Adipocyte (in vitro differentiated cells): ENCODE measurements around the gene GPR39.
"Not testable (repeated sequence)": the region's sequence is repeated elsewhere in the genome, so short reads cannot be mapped to it uniquely, and the experiment has no call there.

Experiments
- DNase-seq: peaks from one replicate; pipeline ENCODE4 v3.0.0-alpha.2; 2015; ENCODE audit warnings: low read depth
- H3K27me3 ChIP-seq: replicated peaks from 2 replicates; pipeline ENCODE4 v1.7.0; 2013; ENCODE audit warnings: mild to moderate bottlenecking, low read length, moderate library complexity; ENCODE audit not compliant: control insufficient read depth, insufficient read depth
- H3K36me3 ChIP-seq: 2 replicates; pipeline ENCODE4 v1.7.0; 2013; ENCODE audit warnings: low read length, mild to moderate bottlenecking, moderate library complexity; ENCODE audit not compliant: control insufficient read depth, insufficient read depth, severe bottlenecking
- H3K4me1 ChIP-seq: 2 replicates; pipeline ENCODE4 v1.7.0; 2013; ENCODE audit warnings: mild to moderate bottlenecking, low read length, moderate library complexity; ENCODE audit not compliant: control insufficient read depth, insufficient read depth
- H3K4me3 ChIP-seq: 2 replicates; pipeline ENCODE4 v1.7.0; 2013; ENCODE audit warnings: mild to moderate bottlenecking, low read length, moderate library complexity
- H3K9ac ChIP-seq: 2 replicates; pipeline ENCODE4 v1.7.0; 2013; ENCODE audit warnings: mild to moderate bottlenecking, low read length, moderate library complexity
- H3K9me3 ChIP-seq: 2 replicates; pipeline ENCODE4 v1.7.0; 2013; ENCODE audit warnings: mild to moderate bottlenecking, low read length, moderate library complexity; ENCODE audit not compliant: control insufficient read depth

GPR39 gene

DNA sequence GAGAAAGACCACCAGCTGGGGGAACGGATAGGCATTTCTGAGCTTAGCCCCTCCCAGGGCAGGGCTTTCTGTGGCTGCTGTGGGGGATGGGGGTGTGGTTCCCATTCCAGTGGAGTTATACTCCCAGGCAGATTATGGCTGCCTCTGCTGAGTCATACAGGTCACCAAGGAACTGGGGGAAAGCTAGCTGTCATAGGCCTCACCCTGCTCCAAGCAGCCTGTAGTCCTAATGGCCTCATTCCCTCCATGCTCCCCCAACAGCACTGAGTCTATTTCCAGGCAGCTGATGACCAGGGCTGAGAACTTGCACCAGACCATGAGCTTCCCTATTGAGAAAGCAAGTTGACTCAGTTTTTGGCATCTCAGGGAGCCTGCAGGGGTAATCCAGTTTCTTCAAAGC, 87.1 kb downstream of the GPR39 start:
- H3K9me3 ChIP-seq = peaks cover 8% of the 10 kb centered on the region
- peak; percentile 13 for DNase-seq
- H3K4me3 ChIP-seq = no peak overlapping the region
- no peak overlapping the region for H3K9ac ChIP-seq
- no peaks in the 10 kb centered on the region for H3K27me3 ChIP-seq
- no peaks in the 10 kb centered on the region for H3K36me3 ChIP-seq
- H3K4me1 ChIP-seq = peaks cover 12% of the 10 kb centered on the region

- H3K4me1 ChIP-seq = no peaks in the 10 kb centered on the region
- H3K27me3 ChIP-seq = no peaks in the 10 kb centered on the region
- H3K9me3 ChIP-seq = peaks cover 5% of the 10 kb centered on the region
- H3K4me3 ChIP-seq = no peak overlapping the region
- no peak for DNase-seq
- no peak overlapping the region for H3K9ac ChIP-seq
- H3K36me3 ChIP-seq = no peaks in the 10 kb centered on the region
Observed at GRCh38 chr2:132515010-132515409, 98.4 kb downstream of the GPR39 start.

- Histone ChIP-seq H3K4me3 (no peak overlapping the region), H3K9ac (no peak overlapping the region), H3K27me3 (no peaks in the 10 kb centered on the region), H3K4me1 (no peaks in the 10 kb centered on the region), H3K36me3 (no peaks in the 10 kb centered on the region), H3K9me3 (no peaks in the 10 kb centered on the region)
- DNase-seq = peak; percentile 7
Observed at GRCh38 chr2:132517386-132517785, 100.8 kb downstream of the GPR39 start.

GRCh38 chr2:132518302-132518701, 101.7 kb downstream of the GPR39 start:
- H3K4me3 ChIP-seq = no peak overlapping the region
- no peaks in the 10 kb centered on the region for H3K36me3 ChIP-seq
- H3K9me3 ChIP-seq = no peaks in the 10 kb centered on the region
- no peaks in the 10 kb centered on the region for H3K27me3 ChIP-seq
- DNase-seq = no peak
- no peak overlapping the region for H3K9ac ChIP-seq
- no peaks in the 10 kb centered on the region for H3K4me1 ChIP-seq

DNA sequence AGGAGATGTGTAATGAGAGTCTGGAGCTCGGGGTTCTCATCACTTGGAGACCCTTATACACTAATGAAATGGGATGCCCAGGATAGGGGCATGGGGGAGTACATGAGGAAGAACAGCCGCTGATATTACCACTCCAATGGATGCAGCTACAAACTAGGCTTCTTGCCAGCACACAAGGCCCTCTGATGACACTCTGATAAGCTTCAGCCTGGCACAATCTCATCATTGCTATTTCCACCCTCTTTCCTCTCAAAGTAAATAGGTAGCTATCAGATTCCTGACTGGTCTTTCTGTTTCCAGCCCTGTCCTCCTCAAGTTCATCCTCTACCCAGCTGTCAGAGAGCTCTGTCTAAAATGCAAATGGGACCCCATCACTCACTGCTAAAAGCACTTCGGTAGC, 103.0 kb downstream of the GPR39 start:
- Histone ChIP-seq H3K9ac (no peak overlapping the region), H3K27me3 (no peaks in the 10 kb centered on the region), H3K9me3 (no peaks in the 10 kb centered on the region), H3K36me3 (no peaks in the 10 kb centered on the region), H3K4me1 (no peaks in the 10 kb centered on the region), H3K4me3 (no peak overlapping the region)
- DNase-seq = no peak

DNA sequence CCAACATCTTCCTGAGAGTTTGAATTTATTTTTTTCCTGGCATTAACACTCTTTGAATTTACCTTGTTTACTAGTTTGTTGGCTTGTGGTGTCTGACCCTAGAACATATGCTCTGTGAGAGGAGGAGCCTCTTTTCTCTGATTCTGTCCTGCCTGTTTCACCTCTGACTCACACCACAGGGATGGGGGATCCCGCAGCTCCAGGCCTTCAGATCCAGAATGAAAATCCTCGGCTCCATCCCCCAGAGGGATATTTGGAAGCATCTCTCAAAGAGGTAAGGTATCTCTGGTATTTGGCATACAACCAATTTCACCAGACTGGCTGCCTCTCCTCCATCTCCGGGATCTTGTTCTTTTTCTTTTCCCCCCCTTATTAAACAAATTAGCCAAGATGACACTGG, 104.7 kb downstream of the GPR39 start:
- peak; percentile 4 for DNase-seq
- H3K36me3 ChIP-seq = no peaks in the 10 kb centered on the region
- no peaks in the 10 kb centered on the region for H3K27me3 ChIP-seq
- H3K9ac ChIP-seq = no peak overlapping the region
- no peak overlapping the region for H3K4me3 ChIP-seq
- H3K4me1 ChIP-seq = no peaks in the 10 kb centered on the region
- H3K9me3 ChIP-seq = no peaks in the 10 kb centered on the region

DNA sequence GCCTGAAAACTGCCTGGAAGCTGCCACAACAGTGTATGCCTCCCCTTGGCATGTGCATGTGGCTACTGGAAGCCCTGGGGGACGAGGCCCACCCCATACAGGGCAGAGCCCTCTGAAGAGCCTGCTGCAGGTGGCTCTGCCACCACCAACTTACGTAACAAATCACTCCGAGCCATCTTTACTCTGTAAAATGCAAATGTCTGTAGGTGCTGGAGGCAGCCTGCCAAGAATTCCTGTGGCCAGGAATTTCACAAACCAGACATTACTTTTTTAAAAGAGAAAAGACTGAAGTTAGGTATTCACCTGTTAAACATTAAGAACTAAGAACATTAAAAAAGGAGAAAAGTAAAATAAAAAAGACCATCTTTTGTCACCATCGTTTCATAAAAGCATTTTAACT, 106.3 kb downstream of the GPR39 start:
- no peaks in the 10 kb centered on the region for H3K36me3 ChIP-seq
- H3K9ac ChIP-seq = no peak overlapping the region
- DNase-seq = no peak
- no peaks in the 10 kb centered on the region for H3K4me1 ChIP-seq
- no peaks in the 10 kb centered on the region for H3K9me3 ChIP-seq
- no peak overlapping the region for H3K4me3 ChIP-seq
- no peaks in the 10 kb centered on the region for H3K27me3 ChIP-seq

- DNase-seq = peak; percentile 11
- H3K4me3 ChIP-seq, H3K4me1 ChIP-seq, H3K9me3 ChIP-seq, H3K27me3 ChIP-seq, H3K9ac ChIP-seq, H3K36me3 ChIP-seq: not testable (repeated sequence)
Observed at GRCh38 chr2:132537061-132537460, 120.5 kb downstream of the GPR39 start.

DNA sequence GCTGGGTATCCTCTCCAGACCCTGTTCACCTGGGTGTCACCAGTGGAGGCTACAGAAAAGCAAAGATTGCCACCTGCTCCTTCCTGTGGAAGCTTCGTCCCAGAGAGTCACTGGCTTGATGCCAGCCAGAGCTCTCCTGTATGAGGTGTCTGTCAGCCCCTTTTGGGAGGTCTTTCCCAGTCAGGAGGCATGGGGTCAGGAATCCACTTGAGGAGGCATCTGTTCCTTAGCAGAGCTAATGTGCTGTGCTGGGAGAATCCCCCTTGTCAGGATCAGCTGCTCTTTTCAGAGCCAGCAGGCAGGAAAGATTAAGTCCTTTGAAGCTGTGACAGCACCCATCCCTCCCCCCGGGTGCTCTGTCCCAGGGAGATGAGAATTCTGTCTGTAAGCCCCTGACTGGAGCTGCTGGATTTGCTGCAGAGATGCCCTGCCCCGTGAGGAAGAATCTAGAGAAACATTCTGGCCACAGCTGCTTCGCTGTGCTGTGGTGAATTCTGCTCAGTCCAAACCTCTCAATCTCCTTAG, 121.8 kb downstream of the GPR39 start:
- no peaks in the 10 kb centered on the region for H3K36me3 ChIP-seq
- DNase-seq = no peak
- no peak overlapping the region for H3K9ac ChIP-seq
- no peaks in the 10 kb centered on the region for H3K27me3 ChIP-seq
- peaks cover 3% of the 10 kb centered on the region for H3K4me1 ChIP-seq
- no peak overlapping the region for H3K4me3 ChIP-seq
- H3K9me3 ChIP-seq = peaks cover 12% of the 10 kb centered on the region

- Histone ChIP-seq H3K27me3 (no peaks in the 10 kb centered on the region), H3K4me3 (no peak overlapping the region), H3K9me3 (peaks cover 17% of the 10 kb centered on the region), H3K9ac (no peak overlapping the region), H3K36me3 (no peaks in the 10 kb centered on the region), H3K4me1 (peaks cover 3% of the 10 kb centered on the region)
- no peak for DNase-seq
Observed at GRCh38 chr2:132540166-132540565, 123.6 kb downstream of the GPR39 start.

DNA sequence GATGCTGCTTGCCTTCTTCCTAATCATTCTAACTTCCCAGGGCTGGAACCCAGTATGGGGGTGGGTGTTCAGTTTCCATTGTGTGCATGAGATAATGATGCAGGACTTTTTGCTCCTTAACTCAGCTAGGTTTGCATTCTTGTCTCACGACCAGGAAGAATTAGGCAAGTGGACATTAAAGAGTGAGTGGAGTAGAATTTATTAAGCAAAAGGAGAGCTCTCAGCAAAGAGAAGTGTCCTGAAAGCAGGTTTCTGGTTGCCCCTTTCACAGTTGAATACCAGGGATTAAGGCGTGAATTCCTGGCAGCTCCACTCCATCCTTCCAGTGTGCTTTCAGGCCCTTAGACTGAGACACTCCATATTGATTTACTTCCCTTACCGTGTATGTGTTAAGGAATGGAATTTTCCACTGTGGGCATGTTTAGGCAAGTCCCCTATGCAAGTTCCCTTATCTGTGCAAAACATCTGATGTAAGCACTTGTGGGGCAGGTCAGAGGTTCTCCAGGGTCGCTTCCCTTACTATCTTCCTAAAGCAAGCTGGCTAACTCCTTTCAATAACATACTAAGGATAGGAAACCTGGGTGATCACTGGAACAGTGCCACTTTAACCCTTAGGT, 126.5 kb downstream of the GPR39 start:
- Histone ChIP-seq H3K4me1 (peaks cover 10% of the 10 kb centered on the region), H3K9ac (no peak overlapping the region), H3K4me3 (no peak overlapping the region), H3K9me3 (peaks cover 12% of the 10 kb centered on the region), H3K36me3 (no peaks in the 10 kb centered on the region), H3K27me3 (no peaks in the 10 kb centered on the region)
- no peak for DNase-seq

GRCh38 chr2:132544006-132544630, 127.5 kb downstream of the GPR39 start:
- Histone ChIP-seq H3K27me3 (no peaks in the 10 kb centered on the region), H3K36me3 (no peaks in the 10 kb centered on the region), H3K4me1 (peaks cover 10% of the 10 kb centered on the region), H3K9ac (no peak overlapping the region), H3K9me3 (peaks cover 12% of the 10 kb centered on the region), H3K4me3 (no peak overlapping the region)
- no peak for DNase-seq
